Brain microvascular endothelial cell (primary cell): ENCODE results near the gene SCUBE3.
A peak's percentile ranks its signal among the peaks of the same experiment; 100 is the strongest.

Source experiments
- DNase-seq: peaks from one replicate; pipeline ENCODE4 v3.0.0-alpha.2; 2020
- H3K27ac ChIP-seq: fragments of 250-450 bp; sonication (Bioruptor Pico); 2 replicates; pipeline ENCODE4 v1.5.1; 2020; ENCODE audit warnings: mild to moderate bottlenecking, moderate library complexity
- H3K27me3 ChIP-seq: fragments of 250-450 bp; sonication (Bioruptor Pico); replicated peaks from 2 replicates; pipeline ENCODE4 v1.5.1; 2020; ENCODE audit warnings: mild to moderate bottlenecking
- H3K36me3 ChIP-seq: fragments of 250-450 bp; sonication (Bioruptor Pico); replicated peaks from 2 replicates; pipeline ENCODE4 v1.5.1; 2020; ENCODE audit warnings: mild to moderate bottlenecking
- H3K4me3 ChIP-seq: 2 replicates; pipeline ENCODE4 v1.5.1; 2011; ENCODE audit warnings: low read depth, mild to moderate bottlenecking, control low read depth, low read length, moderate library complexity
- CTCF ChIP-seq: IDR thresholded peaks from 2 replicates; pipeline ENCODE4 v1.5.1; 2011; ENCODE audit warnings: low read depth, mild to moderate bottlenecking, moderate library complexity, low read length, control low read depth, inconsistent platforms; ENCODE audit errors: missing control alignments
- in situ Hi-C: cut with HindIII; loops from 2 replicates; pipeline ENCODE4 v1.10.0; 2017; ENCODE audit warnings: low sequenced_read_pairs, low pct_ligation_motif_present

SCUBE3 gene

GRCh38 chr6:35213824-35214756 is at the start of gene SCUBE3:
TSS of gene SCUBE3 (plus strand) at chr6:35213956. CDS start at chr6:35214419, 463 bp downstream.
- Histone ChIP-seq H3K36me3 (no peaks in the 10 kb centered on the region), H3K27ac (no peak within 1 kb of the TSS), H3K4me3 (peak within 1 kb of the TSS; percentile 62), H3K27me3 (no peaks in the 10 kb centered on the region)
- DNase-seq: peak; percentile 18
- in situ Hi-C loops: no loop called here
- TF ChIP-seq CTCF: no peak

GRCh38 chr6:35164277-35164676 is 49.5 kb upstream of the SCUBE3 start:
- H3K4me3 ChIP-seq: no peak overlapping the region
- DNase-seq: no peak
- TF ChIP-seq CTCF: no peak
- no peaks in the 10 kb centered on the region for H3K36me3 ChIP-seq
- no peak overlapping the region for H3K27ac ChIP-seq
- in situ Hi-C loops: no loop called here
- no peaks in the 10 kb centered on the region for H3K27me3 ChIP-seq

GRCh38 chr6:35164868-35165267 is 48.9 kb upstream of the SCUBE3 start:
- no peak overlapping the region for H3K4me3 ChIP-seq
- TF ChIP-seq CTCF: no peak
- DNase-seq: no peak
- H3K36me3 ChIP-seq: no peaks in the 10 kb centered on the region
- H3K27me3 ChIP-seq: no peaks in the 10 kb centered on the region
- in situ Hi-C loops: no loop called here
- no peak overlapping the region for H3K27ac ChIP-seq

GRCh38 chr6:35165630-35166071 is 48.1 kb upstream of the SCUBE3 start:
- TF ChIP-seq CTCF: no peak
- H3K27ac ChIP-seq: no peak overlapping the region
- in situ Hi-C loops: no loop called here
- H3K36me3 ChIP-seq: no peaks in the 10 kb centered on the region
- H3K27me3 ChIP-seq: no peaks in the 10 kb centered on the region
- DNase-seq: no peak
- no peak overlapping the region for H3K4me3 ChIP-seq

GRCh38 chr6:35166116-35166515 is 47.6 kb upstream of the SCUBE3 start:
- Histone ChIP-seq H3K36me3 (no peaks in the 10 kb centered on the region), H3K27ac (no peak overlapping the region), H3K27me3 (no peaks in the 10 kb centered on the region), H3K4me3 (no peak overlapping the region)
- in situ Hi-C loops: no loop called here
- DNase-seq: no peak
- TF ChIP-seq CTCF: no peak
